ENCODE measurements around the gene ANKHD1. TPM values are rescaled to one million over a fixed set of nuclear protein-coding genes. Genes with fewer than 3 reads are reported as not detected.

Gene ANKHD1, protein sequence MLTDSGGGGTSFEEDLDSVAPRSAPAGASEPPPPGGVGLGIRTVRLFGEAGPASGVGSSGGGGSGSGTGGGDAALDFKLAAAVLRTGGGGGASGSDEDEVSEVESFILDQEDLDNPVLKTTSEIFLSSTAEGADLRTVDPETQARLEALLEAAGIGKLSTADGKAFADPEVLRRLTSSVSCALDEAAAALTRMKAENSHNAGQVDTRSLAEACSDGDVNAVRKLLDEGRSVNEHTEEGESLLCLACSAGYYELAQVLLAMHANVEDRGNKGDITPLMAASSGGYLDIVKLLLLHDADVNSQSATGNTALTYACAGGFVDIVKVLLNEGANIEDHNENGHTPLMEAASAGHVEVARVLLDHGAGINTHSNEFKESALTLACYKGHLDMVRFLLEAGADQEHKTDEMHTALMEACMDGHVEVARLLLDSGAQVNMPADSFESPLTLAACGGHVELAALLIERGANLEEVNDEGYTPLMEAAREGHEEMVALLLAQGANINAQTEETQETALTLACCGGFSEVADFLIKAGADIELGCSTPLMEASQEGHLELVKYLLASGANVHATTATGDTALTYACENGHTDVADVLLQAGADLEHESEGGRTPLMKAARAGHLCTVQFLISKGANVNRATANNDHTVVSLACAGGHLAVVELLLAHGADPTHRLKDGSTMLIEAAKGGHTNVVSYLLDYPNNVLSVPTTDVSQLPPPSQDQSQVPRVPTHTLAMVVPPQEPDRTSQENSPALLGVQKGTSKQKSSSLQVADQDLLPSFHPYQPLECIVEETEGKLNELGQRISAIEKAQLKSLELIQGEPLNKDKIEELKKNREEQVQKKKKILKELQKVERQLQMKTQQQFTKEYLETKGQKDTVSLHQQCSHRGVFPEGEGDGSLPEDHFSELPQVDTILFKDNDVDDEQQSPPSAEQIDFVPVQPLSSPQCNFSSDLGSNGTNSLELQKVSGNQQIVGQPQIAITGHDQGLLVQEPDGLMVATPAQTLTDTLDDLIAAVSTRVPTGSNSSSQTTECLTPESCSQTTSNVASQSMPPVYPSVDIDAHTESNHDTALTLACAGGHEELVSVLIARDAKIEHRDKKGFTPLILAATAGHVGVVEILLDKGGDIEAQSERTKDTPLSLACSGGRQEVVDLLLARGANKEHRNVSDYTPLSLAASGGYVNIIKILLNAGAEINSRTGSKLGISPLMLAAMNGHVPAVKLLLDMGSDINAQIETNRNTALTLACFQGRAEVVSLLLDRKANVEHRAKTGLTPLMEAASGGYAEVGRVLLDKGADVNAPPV (N-terminal part only)
- total RNA-seq (2022) (130 and 134 TPM in 2 replicates), Bru-seq, nascent RNA (percentile 96 among the genes with signal in this experiment), BruChase-seq, experiment 1, labeled RNA remaining after a 2-hour chase (percentile 99 among the genes with signal in this experiment), BruChase-seq, experiment 2, labeled RNA remaining after a 6-hour chase (percentile 98 among the genes with signal in this experiment)
- long read RNA-seq, transcript ANKHD1-205 (11 exons, 2,135 nt), result major isoform, 37 of 153 reads
- long read RNA-seq, partial matches to known transcripts, result 67 of 153 reads
- long read RNA-seq, other reads (novel, unspliced or antisense), result 46 of 153 reads

GRCh38 chr5:140401362-140402257 lies at the start of gene ANKHD1:
Gene ANKHD1 (plus strand): TSS chr5:140401833. CDS start chr5:140401968, 135 bp downstream.
- Histone ChIP-seq H3K4me3 (ENCODE audit: low read depth, low read length) (peak within 1 kb of the TSS; percentile 72), H3K9me3 (no peaks in the 10 kb centered on the region), H3K36me3 (ENCODE audit: control insufficient read depth, insufficient read depth, low read length) (no peaks in the 10 kb centered on the region), H3K4me1 (no peaks in the 10 kb centered on the region), H3K27me3 (replicated peaks; ENCODE audit: control insufficient read depth, insufficient read depth, low read length) (no peaks in the 10 kb centered on the region)
- BruUV-seq (replicated peaks), result TSS peak; percentile 47
- Mint-ChIP-seq H3K4me3 (ENCODE audit: unreplicated experiment) (no peak within 1 kb of the TSS), H3K9me3 (ENCODE audit: unreplicated experiment) (no peaks in the 10 kb centered on the region), H3K4me1 (ENCODE audit: low read depth, unreplicated experiment) (peaks cover 7% of the 10 kb centered on the region), H3K36me3 (ENCODE audit: insufficient read depth, unreplicated experiment) (peaks cover 31% of the 10 kb centered on the region), H3K27me3 (ENCODE audit: insufficient read depth, unreplicated experiment) (no peaks in the 10 kb centered on the region), H3K27ac (ENCODE audit: unreplicated experiment) (no peak within 1 kb of the TSS)
- ChIA-PET CTCF (interaction anchor here (0.6 to 1.7 kb wide), 5 partner anchors 14 to 317 kb away, joined by 3 to 6 read pairs (median 4); partner anchors contain the start of gene HBEGF), POLR2A (interaction anchor here (0.5 to 2.9 kb wide), 12 partner anchors 28 to 317 kb away, joined by 3 to 16 read pairs (median 3); partner anchors contain the start of genes EIF4EBP3, HARS1, HARS2 and HBEGF)
- TF ChIP-seq, protein P1, sequence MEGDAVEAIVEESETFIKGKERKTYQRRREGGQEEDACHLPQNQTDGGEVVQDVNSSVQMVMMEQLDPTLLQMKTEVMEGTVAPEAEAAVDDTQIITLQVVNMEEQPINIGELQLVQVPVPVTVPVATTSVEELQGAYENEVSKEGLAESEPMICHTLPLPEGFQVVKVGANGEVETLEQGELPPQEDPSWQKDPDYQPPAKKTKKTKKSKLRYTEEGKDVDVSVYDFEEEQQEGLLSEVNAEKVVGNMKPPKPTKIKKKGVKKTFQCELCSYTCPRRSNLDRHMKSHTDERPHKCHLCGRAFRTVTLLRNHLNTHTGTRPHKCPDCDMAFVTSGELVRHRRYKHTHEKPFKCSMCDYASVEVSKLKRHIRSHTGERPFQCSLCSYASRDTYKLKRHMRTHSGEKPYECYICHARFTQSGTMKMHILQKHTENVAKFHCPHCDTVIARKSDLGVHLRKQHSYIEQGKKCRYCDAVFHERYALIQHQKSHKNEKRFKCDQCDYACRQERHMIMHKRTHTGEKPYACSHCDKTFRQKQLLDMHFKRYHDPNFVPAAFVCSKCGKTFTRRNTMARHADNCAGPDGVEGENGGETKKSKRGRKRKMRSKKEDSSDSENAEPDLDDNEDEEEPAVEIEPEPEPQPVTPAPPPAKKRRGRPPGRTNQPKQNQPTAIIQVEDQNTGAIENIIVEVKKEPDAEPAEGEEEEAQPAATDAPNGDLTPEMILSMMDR (IDR thresholded peaks at IDR 0.05; ENCODE audit: insufficient read depth in 1 of 2, low read depth in 1 of 2, low read length in 1 of 2, severe bottlenecking in 1 of 2, unreplicated experiment in 1 of 2), result no peak
- DNase-seq, result peak; percentile 99 to 100
- intact Hi-C loops (cut with micrococcal nuclease; ENCODE audit: unreplicated experiment), result loop anchor here (1.0 to 5.0 kb wide), 3 partner anchors 29 to 238 kb away; partner anchors contain the start of genes SRA1 and TMCO6

- DNase-seq, result no peak
- no TSS peak for BruUV-seq (replicated peaks)
- H3K27me3 Mint-ChIP-seq (ENCODE audit: insufficient read depth, unreplicated experiment), result no peaks in the 10 kb centered on the region
These were observed 46.1 kb upstream of the ANKHD1 start for GRCh38 chr5:140355546-140355945.

More at GRCh38 chr5:140355546-140355945, 46.1 kb upstream of the ANKHD1 start:
- Histone ChIP-seq H3K4me3 (ENCODE audit: low read depth, low read length) (no peak overlapping the region), H3K9me3 (no peaks in the 10 kb centered on the region), H3K27me3 (replicated peaks; ENCODE audit: control insufficient read depth, insufficient read depth, low read length) (no peaks in the 10 kb centered on the region), H3K36me3 (ENCODE audit: control insufficient read depth, insufficient read depth, low read length) (no peaks in the 10 kb centered on the region), H3K4me1 (peaks cover 40% of the 10 kb centered on the region)
- no peak overlapping the region for H3K27ac Mint-ChIP-seq (ENCODE audit: unreplicated experiment)
- no peaks in the 10 kb centered on the region for H3K9me3 Mint-ChIP-seq (ENCODE audit: unreplicated experiment)
- peaks cover 29% of the 10 kb centered on the region for H3K4me1 Mint-ChIP-seq (ENCODE audit: low read depth, unreplicated experiment)
- ChIA-PET POLR2A (no interaction called here), CTCF (interaction anchor here (2.5 to 3.2 kb wide), 2 partner anchors 9 to 111 kb away, joined by 13 to 17 read pairs; partner anchors contain the start of gene HBEGF)
- no peak overlapping the region for H3K4me3 Mint-ChIP-seq (ENCODE audit: unreplicated experiment)
- H3K36me3 Mint-ChIP-seq (ENCODE audit: insufficient read depth, unreplicated experiment), result peaks cover 5% of the 10 kb centered on the region
- intact Hi-C loops (cut with micrococcal nuclease; ENCODE audit: unreplicated experiment), result loop anchor here (5.0 to 10.0 kb wide), 2 partner anchors 281 to 282 kb away; partner anchors contain the start of gene TMCO6
- TF ChIP-seq, protein P1 (IDR thresholded peaks at IDR 0.05; ENCODE audit: insufficient read depth in 1 of 2, low read depth in 1 of 2, low read length in 1 of 2, severe bottlenecking in 1 of 2, unreplicated experiment in 1 of 2), result no peak
